ENCODE results near the gene ANKRD11.

- no peak for TF ChIP-seq ZFX (IDR thresholded peaks at IDR 0.05; ENCODE audit: borderline replicate concordance)
- TF ChIP-seq, protein P1, sequence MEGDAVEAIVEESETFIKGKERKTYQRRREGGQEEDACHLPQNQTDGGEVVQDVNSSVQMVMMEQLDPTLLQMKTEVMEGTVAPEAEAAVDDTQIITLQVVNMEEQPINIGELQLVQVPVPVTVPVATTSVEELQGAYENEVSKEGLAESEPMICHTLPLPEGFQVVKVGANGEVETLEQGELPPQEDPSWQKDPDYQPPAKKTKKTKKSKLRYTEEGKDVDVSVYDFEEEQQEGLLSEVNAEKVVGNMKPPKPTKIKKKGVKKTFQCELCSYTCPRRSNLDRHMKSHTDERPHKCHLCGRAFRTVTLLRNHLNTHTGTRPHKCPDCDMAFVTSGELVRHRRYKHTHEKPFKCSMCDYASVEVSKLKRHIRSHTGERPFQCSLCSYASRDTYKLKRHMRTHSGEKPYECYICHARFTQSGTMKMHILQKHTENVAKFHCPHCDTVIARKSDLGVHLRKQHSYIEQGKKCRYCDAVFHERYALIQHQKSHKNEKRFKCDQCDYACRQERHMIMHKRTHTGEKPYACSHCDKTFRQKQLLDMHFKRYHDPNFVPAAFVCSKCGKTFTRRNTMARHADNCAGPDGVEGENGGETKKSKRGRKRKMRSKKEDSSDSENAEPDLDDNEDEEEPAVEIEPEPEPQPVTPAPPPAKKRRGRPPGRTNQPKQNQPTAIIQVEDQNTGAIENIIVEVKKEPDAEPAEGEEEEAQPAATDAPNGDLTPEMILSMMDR (IDR thresholded peaks at IDR 0.05) = no peak
These were observed 232.4 kb downstream of the ANKRD11 start for GRCh38 chr16:89257757-89258465.

All from 22Rv1 (cell line).